HG03103 (cell line): ENCODE data around the gene RIPPLY1.

ENCODE experiments used
- ATAC-seq: cut with Tn5 transposase; IDR thresholded peaks from one replicate; pipeline ENCODE4 v1.9.1; 2021; ENCODE audit warnings: low read depth; ENCODE audit not compliant: unreplicated experiment

RIPPLY1 gene

GRCh38 chrX:106862972-106863688 is 40.0 kb downstream of the RIPPLY1 start:
- ATAC-seq, result peak; percentile 70
